HG03175 (cell line): ENCODE data around the gene ALB.
"Not testable (repeated sequence)": the region's sequence is repeated elsewhere in the genome, so short reads cannot be mapped to it uniquely, and the experiment has no call there.

Experiments used
- ATAC-seq: cut with Tn5 transposase; IDR thresholded peaks from one replicate; pipeline ENCODE4 v1.9.1; 2021; ENCODE audit warnings: mild to moderate bottlenecking, moderate library complexity; ENCODE audit not compliant: unreplicated experiment

The ALB gene

GRCh38 chr4:73404042-73404441 is at the start of gene ALB:
ALB (plus strand) TSS chr4:73404287; CDS start chr4:73404328, 41 bp downstream.
- ATAC-seq, result no peak

- not testable (repeated sequence) for ATAC-seq
Measured at GRCh38 chr4:73357174-73357573, 46.9 kb upstream of the ALB start.

- ATAC-seq, result not testable (repeated sequence)
Measured at GRCh38 chr4:73369506-73370199, 34.4 kb upstream of the ALB start.

GRCh38 chr4:73375328-73375741 is 28.8 kb upstream of the ALB start:
- no peak for ATAC-seq

- no peak for ATAC-seq
Measured at GRCh38 chr4:73376251-73376650, 27.8 kb upstream of the ALB start.

GRCh38 chr4:73376976-73377375 is 27.1 kb upstream of the ALB start:
- ATAC-seq, result no peak

- no peak for ATAC-seq
Measured at GRCh38 chr4:73378887-73379286, 25.2 kb upstream of the ALB start.

- ATAC-seq, result no peak
Measured at GRCh38 chr4:73379946-73380345, 24.1 kb upstream of the ALB start.

- no peak for ATAC-seq
Measured at GRCh38 chr4:73381214-73381613, 22.9 kb upstream of the ALB start.

GRCh38 chr4:73383452-73383851 is 20.6 kb upstream of the ALB start:
- no peak for ATAC-seq

GRCh38 chr4:73387552-73387951 is 16.5 kb upstream of the ALB start:
- no peak for ATAC-seq

- no peak for ATAC-seq
Measured at GRCh38 chr4:73388887-73389286, 15.2 kb upstream of the ALB start.

- ATAC-seq, result not testable (repeated sequence)
Measured at GRCh38 chr4:73389663-73390062, 14.4 kb upstream of the ALB start.

- no peak for ATAC-seq
Measured at GRCh38 chr4:73391774-73392173, 12.3 kb upstream of the ALB start.

- ATAC-seq, result no peak
Measured at GRCh38 chr4:73392936-73393335, 11.2 kb upstream of the ALB start.

GRCh38 chr4:73396304-73396703 is 7.8 kb upstream of the ALB start:
- no peak for ATAC-seq

- ATAC-seq, result no peak
Measured at GRCh38 chr4:73396993-73397972, 6.8 kb upstream of the ALB start.

GRCh38 chr4:73401412-73401811 is 2.7 kb upstream of the ALB start:
- ATAC-seq, result no peak

- ATAC-seq, result no peak
Measured at GRCh38 chr4:73404457-73404856, 370 bp downstream of the ALB start.

- ATAC-seq, result no peak
Measured at GRCh38 chr4:73405138-73405537, 1.1 kb downstream of the ALB start.

GRCh38 chr4:73406548-73406875 is 2.4 kb downstream of the ALB start:
- ATAC-seq, result no peak

- no peak for ATAC-seq
Measured at GRCh38 chr4:73407227-73407673, 3.2 kb downstream of the ALB start.
